Neuronal stem cell (in vitro differentiated cells): Measurements from ENCODE around the gene TPO.

ENCODE experiments used
- DNase-seq: peaks from one replicate; pipeline ENCODE4 v3.0.0-alpha.2; 2013; ENCODE audit warnings: low spot score
- H2AFZ ChIP-seq: one replicate; pipeline ENCODE4 v1.6.1; 2013; ENCODE audit warnings: mild to moderate bottlenecking, low read length, inconsistent platforms
- H2AK5ac ChIP-seq: 2 replicates; pipeline ENCODE4 v1.6.1; 2013; ENCODE audit warnings: low read depth, mild to moderate bottlenecking, inconsistent platforms, low read length, moderate library complexity, mixed read lengths
- H2BK120ac ChIP-seq: 2 replicates; pipeline ENCODE4 v1.6.1; 2013; ENCODE audit warnings: low read depth, mild to moderate bottlenecking, inconsistent platforms, low read length, moderate library complexity, mixed read lengths
- H2BK12ac ChIP-seq: one replicate; pipeline ENCODE4 v1.6.1; 2013; ENCODE audit warnings: low read length, inconsistent platforms
- H2BK15ac ChIP-seq: 2 replicates; pipeline ENCODE4 v1.6.1; 2013; ENCODE audit warnings: mild to moderate bottlenecking, low read length, inconsistent platforms, mixed read lengths
- H2BK5ac ChIP-seq: one replicate; pipeline ENCODE4 v1.6.1; 2013; ENCODE audit warnings: inconsistent platforms, mild to moderate bottlenecking, low read length, moderate library complexity
- H3K14ac ChIP-seq: one replicate; pipeline ENCODE4 v1.6.1; 2013; ENCODE audit warnings: low read length, inconsistent platforms
- H3K18ac ChIP-seq: 2 replicates; pipeline ENCODE4 v1.6.1; 2013; ENCODE audit warnings: low read length, inconsistent platforms
- H3K23ac ChIP-seq: 2 replicates; pipeline ENCODE4 v1.6.1; 2013; ENCODE audit warnings: low read depth, mild to moderate bottlenecking, mixed read lengths, low read length, inconsistent platforms; ENCODE audit not compliant: poor library complexity
- H3K27ac ChIP-seq: replicated peaks from 3 replicates; pipeline ENCODE4 v1.5.1; 2013; ENCODE audit warnings: low read length, inconsistent platforms
- H3K27me3 ChIP-seq, 3 experiments: 2 replicates each; pipeline ENCODE4 v1.6.1; 2013; ENCODE audit warnings: low read length in 3 of 3, mild to moderate bottlenecking in 2 of 3, inconsistent platforms in 1 of 3, low read depth in 1 of 3, mixed read lengths in 1 of 3, moderate library complexity in 1 of 3; ENCODE audit not compliant: control insufficient read depth in 3 of 3, insufficient read depth in 3 of 3
- H3K36me3 ChIP-seq, 2 donors: replicated peaks in 1 of 2; 2 replicates each; pipeline ENCODE4 v1.6.1; 2013; ENCODE audit warnings: low read length in 2 of 2; ENCODE audit not compliant: control insufficient read depth in 2 of 2, insufficient read depth in 2 of 2
- H3K4ac ChIP-seq: 2 replicates; pipeline ENCODE4 v1.6.1; 2013; ENCODE audit warnings: inconsistent platforms, mild to moderate bottlenecking, low read length, moderate library complexity
- H3K4me1 ChIP-seq, 2 donors: 1 replicate in 1 of 2; 2 replicates in 1 of 2; pipeline ENCODE4 v1.6.1; 2013; ENCODE audit warnings: low read length in 2 of 2, low read depth in 1 of 2; ENCODE audit not compliant: control insufficient read depth in 2 of 2, insufficient read depth in 1 of 2
- H3K4me2 ChIP-seq: one replicate; pipeline ENCODE4 v1.6.1; 2013; ENCODE audit warnings: mild to moderate bottlenecking, low read length, inconsistent platforms; ENCODE audit not compliant: insufficient read depth, poor library complexity, severe bottlenecking
- H3K4me3 ChIP-seq, 2 donors: 2 replicates each; pipeline ENCODE4 v1.5.1; 2013; ENCODE audit warnings: low read length in 2 of 2, mild to moderate bottlenecking in 2 of 2, inconsistent platforms in 1 of 2, moderate library complexity in 1 of 2
- H3K79me1 ChIP-seq: one replicate; pipeline ENCODE4 v1.6.1; 2013; ENCODE audit warnings: low read depth, mild to moderate bottlenecking, inconsistent platforms, low read length, moderate library complexity
- H3K9ac ChIP-seq: one replicate; pipeline ENCODE4 v1.6.1; 2013; ENCODE audit warnings: mild to moderate bottlenecking, low read depth, low read length, inconsistent platforms; ENCODE audit not compliant: poor library complexity
- H3K9me3 ChIP-seq, 2 donors: replicated peaks in 1 of 2; 2 replicates each; pipeline versions ENCODE3 to v1.6.1; 2013; ENCODE audit warnings: low read length in 2 of 2, mild to moderate bottlenecking in 2 of 2, inconsistent platforms in 1 of 2, low read depth in 1 of 2, mixed read lengths in 1 of 2, moderate library complexity in 1 of 2; ENCODE audit not compliant: control insufficient read depth in 2 of 2, insufficient read depth in 1 of 2
- H4K8ac ChIP-seq: one replicate; pipeline ENCODE4 v1.6.1; 2013; ENCODE audit warnings: low read depth, mild to moderate bottlenecking, inconsistent platforms, low read length, moderate library complexity
- H4K91ac ChIP-seq: one replicate; pipeline ENCODE4 v1.6.1; 2013; ENCODE audit warnings: low read length, low read depth, mild to moderate bottlenecking, inconsistent platforms; ENCODE audit not compliant: poor library complexity
- WGBS, 2 donors: extraction: QIAGEN DNeasy Blood & Tissue Kit; methylation state at CpG; one replicate each; pipeline ENCODE4 v1.1.7; 2013; ENCODE audit warnings: missing lambda C conversion rate in 2 of 2, mixed read lengths in 1 of 2; ENCODE audit not compliant: insufficient read length in 2 of 2, insufficient replicate concordance in 1 of 2; ENCODE audit errors: extremely low coverage in 2 of 2; 5-methylcytosine and 5-hydroxymethylcytosine counted together

TPO gene

DNA sequence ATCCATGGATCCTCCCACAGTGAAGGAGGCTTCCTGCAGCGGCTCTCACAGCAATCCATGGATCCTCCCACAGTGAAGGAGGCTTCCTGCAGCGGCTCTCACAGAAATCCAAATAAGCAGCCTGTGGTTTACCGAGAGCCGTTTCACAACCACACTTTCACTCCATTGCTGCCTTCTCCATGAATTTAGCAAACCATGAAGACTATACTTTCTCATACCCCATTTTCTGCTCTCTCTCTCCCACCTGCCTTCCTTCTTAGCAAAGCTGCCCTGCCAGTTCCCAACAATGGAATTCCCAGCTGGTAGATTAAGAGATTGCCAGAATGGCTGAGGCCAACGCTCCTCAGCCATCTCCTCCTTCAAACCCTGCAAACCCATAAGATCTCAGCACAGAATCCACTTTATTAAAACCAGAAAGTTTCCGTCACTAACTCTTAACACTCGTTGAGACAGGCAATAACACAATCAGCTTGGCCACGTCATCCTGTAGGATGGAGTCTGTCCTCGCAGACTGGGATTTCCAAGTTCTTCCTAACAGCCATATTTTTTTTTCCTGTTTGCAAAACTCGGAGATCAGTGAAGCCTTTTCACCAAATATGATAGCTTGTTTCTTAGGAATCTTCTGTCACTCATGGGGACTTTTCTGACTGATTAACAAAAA is 168.8 kb downstream of the TPO start:
- no peak for DNase-seq
- H2BK15ac ChIP-seq, result no peak overlapping the region
- H3K4ac ChIP-seq, result no peak overlapping the region
- H3K27me3 ChIP-seq, result no peaks in the 10 kb centered on the region
- peak overlapping the region; percentile 39 for H2BK5ac ChIP-seq
- WGBS, 2 donors, result no CpG with 5 or more reads among the region's 10 CpGs
- no peak overlapping the region for H3K18ac ChIP-seq
- no peak overlapping the region for H3K4me3 ChIP-seq
- H2AFZ ChIP-seq, result no peak overlapping the region
- no peaks in the 10 kb centered on the region for H3K9me3 ChIP-seq
- no peak overlapping the region for H3K4me2 ChIP-seq
- no peak overlapping the region for H2AK5ac ChIP-seq
- no peak overlapping the region for H2BK120ac ChIP-seq
- H3K9ac ChIP-seq, result no peak overlapping the region
- no peak overlapping the region for H4K91ac ChIP-seq
- H2BK12ac ChIP-seq, result no peak overlapping the region
- no peak overlapping the region for H3K23ac ChIP-seq
- no peak overlapping the region for H3K14ac ChIP-seq
- H4K8ac ChIP-seq, result no peak overlapping the region
- no peaks in the 10 kb centered on the region for H3K36me3 ChIP-seq
- no peak overlapping the region for H3K27ac ChIP-seq
- no peaks in the 10 kb centered on the region for H3K79me1 ChIP-seq
- peaks cover 0 to 5% of the 10 kb centered on the region in 2 donors for H3K4me1 ChIP-seq

DNA sequence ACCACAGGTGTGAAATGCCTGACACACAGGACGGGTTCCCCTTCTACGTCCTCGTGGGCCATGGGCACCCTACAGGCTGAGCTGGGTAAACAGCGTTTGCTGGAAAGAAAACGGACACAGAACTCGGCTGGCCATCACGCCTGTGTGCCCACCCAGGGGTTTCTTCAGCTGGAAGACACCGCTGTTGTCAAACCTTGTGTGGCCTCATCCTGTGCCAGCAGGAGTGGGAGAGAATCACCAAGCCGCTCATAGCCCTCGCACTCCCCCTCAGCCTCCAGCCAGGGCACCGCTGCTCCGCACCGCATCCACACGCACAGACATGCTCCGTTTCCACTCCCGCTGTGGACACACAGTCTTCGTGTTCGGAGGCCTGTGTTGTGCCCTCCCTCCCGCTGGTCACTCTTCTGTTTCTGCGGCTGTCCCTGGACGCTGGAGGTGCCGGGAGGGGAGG is 169.7 kb downstream of the TPO start:
- Histone ChIP-seq H3K4ac (no peak overlapping the region), H2BK15ac (no peak overlapping the region), H3K27ac (no peak overlapping the region), H2AK5ac (peak overlapping the region; percentile 70), H3K23ac (no peak overlapping the region), H2BK120ac (peak overlapping the region; percentile 6), H3K27me3 (no peaks in the 10 kb centered on the region), H3K14ac (peak overlapping the region; percentile 56), H3K9ac (no peak overlapping the region), H3K4me2 (no peak overlapping the region), H2BK5ac (no peak overlapping the region), H3K4me1 (peaks cover 0 to 5% of the 10 kb centered on the region in 2 donors), H3K79me1 (no peaks in the 10 kb centered on the region), H4K91ac (no peak overlapping the region), H4K8ac (no peak overlapping the region), H2AFZ (no peak overlapping the region), H2BK12ac (peak overlapping the region; percentile 87), H3K18ac (peak overlapping the region; percentile 91), H3K4me3 (no peak overlapping the region), H3K36me3 (no peaks in the 10 kb centered on the region), H3K9me3 (no peaks in the 10 kb centered on the region)
- WGBS, 2 donors, result no CpG with 5 or more reads among the region's 22 CpGs
- DNase-seq, result no peak

DNA sequence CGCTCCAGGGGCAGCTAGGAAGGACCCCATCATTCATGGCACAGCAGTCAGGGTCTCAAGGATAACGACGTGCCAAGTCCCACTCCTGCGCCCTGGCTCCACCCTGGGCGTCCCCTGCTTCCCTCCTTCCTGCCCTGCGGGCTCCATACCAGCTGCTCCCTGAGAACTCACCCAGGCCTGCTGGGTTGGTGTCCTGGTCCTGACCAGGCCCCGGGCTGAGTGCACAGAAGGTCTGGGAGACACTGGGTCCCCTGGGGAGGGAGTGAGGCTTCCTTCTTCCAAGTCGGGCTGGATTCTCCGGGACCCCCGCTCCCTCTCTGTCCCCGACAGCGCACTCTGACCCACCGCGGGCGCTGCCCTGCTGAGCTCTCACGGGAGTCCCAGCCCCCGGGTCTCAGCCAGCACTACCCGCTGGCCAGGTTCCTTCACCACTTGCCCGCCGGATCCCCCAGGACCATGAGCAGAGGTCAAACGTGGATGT is 170.8 kb downstream of the TPO start:
- Histone ChIP-seq H3K79me1 (no peaks in the 10 kb centered on the region), H2BK5ac (no peak overlapping the region), H3K36me3 (no peaks in the 10 kb centered on the region), H3K23ac (peak overlapping the region; percentile 71), H3K27ac (no peak overlapping the region), H3K4me3 (peak overlapping the region in 1 of 2 donors; percentile 30), H4K8ac (no peak overlapping the region), H2BK120ac (no peak overlapping the region), H2AK5ac (peak overlapping the region; percentile 74), H2AFZ (no peak overlapping the region), H4K91ac (no peak overlapping the region), H3K9ac (no peak overlapping the region), H3K14ac (no peak overlapping the region), H3K4me2 (no peak overlapping the region), H3K18ac (peak overlapping the region; percentile 89), H2BK15ac (peak overlapping the region; percentile 91), H2BK12ac (peak overlapping the region; percentile 54), H3K4ac (no peak overlapping the region), H3K27me3 (no peaks in the 10 kb centered on the region), H3K4me1 (peaks cover 0 to 5% of the 10 kb centered on the region in 2 donors), H3K9me3 (no peaks in the 10 kb centered on the region)
- DNase-seq, result no peak
- no CpG with 5 or more reads among the region's 21 CpGs for WGBS, 2 donors

DNA sequence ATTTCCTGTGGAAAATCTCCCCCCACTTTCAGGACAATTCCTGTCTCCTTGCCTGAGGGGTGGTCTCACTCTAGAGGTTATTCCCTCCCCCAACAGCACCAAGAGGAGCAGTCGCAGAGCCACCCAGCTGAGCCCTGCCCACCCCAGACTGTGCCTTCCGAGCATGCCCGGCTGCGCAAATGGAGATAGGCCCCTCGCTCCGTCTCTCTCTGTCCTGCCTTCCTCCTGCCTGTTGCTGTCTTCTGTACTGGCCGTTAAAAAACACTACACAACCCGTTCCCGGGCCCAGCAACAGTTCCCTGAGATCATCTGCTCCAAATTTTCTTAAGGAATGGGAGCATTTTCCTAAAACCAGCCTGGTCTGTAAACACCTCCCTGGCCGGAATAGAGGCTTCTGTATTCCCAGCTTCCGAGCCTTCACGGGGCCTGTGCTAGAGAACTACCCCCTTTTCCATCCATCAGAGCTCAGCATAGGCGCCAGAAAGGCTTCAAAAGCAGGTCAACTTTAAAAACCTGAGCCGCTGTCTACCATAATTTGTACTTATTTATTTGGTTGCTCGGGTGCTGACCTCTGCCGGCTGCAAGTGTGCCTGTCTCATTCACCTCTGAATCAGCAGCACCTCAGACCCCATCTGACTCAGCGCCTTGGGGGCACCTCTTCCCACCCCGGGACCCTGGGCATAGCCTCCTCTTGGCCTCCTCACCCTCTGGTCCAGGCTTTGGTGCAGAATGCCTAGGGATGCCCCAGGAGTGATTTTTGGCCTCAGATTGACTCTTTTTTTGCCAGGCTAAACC is 171.6 kb downstream of the TPO start:
- Histone ChIP-seq H3K27ac (no peak overlapping the region), H4K8ac (peak overlapping the region; percentile 32)

More for the DNA sequence above, 171.6 kb downstream of the TPO start:
- no peaks in the 10 kb centered on the region for H3K79me1 ChIP-seq
- no peak overlapping the region for H3K4me2 ChIP-seq
- H2BK120ac ChIP-seq, result no peak overlapping the region
- peak overlapping the region; percentile 8 for H2BK12ac ChIP-seq
- peak overlapping the region; percentile 74 for H2AK5ac ChIP-seq
- peak overlapping the region; percentile 38 for H3K18ac ChIP-seq
- H3K27me3 ChIP-seq, result no peaks in the 10 kb centered on the region
- H3K9me3 ChIP-seq, result no peaks in the 10 kb centered on the region
- no peak overlapping the region for H2BK5ac ChIP-seq
- DNase-seq, result no peak
- H3K9ac ChIP-seq, result no peak overlapping the region
- H2AFZ ChIP-seq, result no peak overlapping the region
- H3K4ac ChIP-seq, result no peak overlapping the region
- H3K4me3 ChIP-seq, result no peak overlapping the region
- H3K36me3 ChIP-seq, result no peaks in the 10 kb centered on the region
- no peak overlapping the region for H3K23ac ChIP-seq
- WGBS, 2 donors, result no CpG with 5 or more reads among the region's 18 CpGs
- H2BK15ac ChIP-seq, result peak overlapping the region; percentile 88
- H3K14ac ChIP-seq, result peak overlapping the region; percentile 63
- H3K4me1 ChIP-seq, result peaks cover 0 to 5% of the 10 kb centered on the region in 2 donors
- H4K91ac ChIP-seq, result no peak overlapping the region
